Mucosa of descending colon (tissue), 3 donors: Measurements from ENCODE around the gene CELA1. TPM values are rescaled to one million over a fixed set of nuclear protein-coding genes. Genes with fewer than 3 reads are reported as not detected.
A peak's percentile ranks its signal among the peaks of the same experiment; 100 is the strongest.
"Not testable (repeated sequence)": the region's sequence is repeated elsewhere in the genome, so short reads cannot be mapped to it uniquely, and the experiment has no call there.

ENCODE experiments used
- ATAC-seq: fragments of 200-7000 bp; cut with Tn5 transposase; one replicate; pipeline ENCODE4 v1.9.1; 2020; ENCODE audit warnings: mild to moderate bottlenecking, moderate library complexity
- DNase-seq, 3 donors: peaks; one replicate each; pipeline ENCODE4 v3.0.0-alpha.2; 2020
- H3K36me3 ChIP-seq: fragments of 200-600 bp; one replicate; pipeline ENCODE4 v1.8.0; 2021; ENCODE audit warnings: low read depth, mild to moderate bottlenecking
- H3K4me1 ChIP-seq: fragments of 200-600 bp; one replicate; pipeline ENCODE4 v1.8.0; 2021; ENCODE audit warnings: low read depth, mild to moderate bottlenecking
- H3K4me3 ChIP-seq: fragments of 200-600 bp; one replicate; pipeline ENCODE4 v1.8.0; 2021; ENCODE audit warnings: mild to moderate bottlenecking
- H3K9me3 ChIP-seq: fragments of 200-600 bp; one replicate; pipeline ENCODE4 v1.8.0; 2021; ENCODE audit warnings: mild to moderate bottlenecking
- intact Hi-C, 2 donors: fragments of 100-400 bp; cut with DNase I in 1 of 2; cut with micrococcal nuclease in 1 of 2; formaldehyde crosslinking; loops; one replicate each; pipeline versions ENCODE4 v1.11.0 to v1.11.1; 2022; cut with DNase I, micrococcal nuclease
- total RNA-seq, 3 donors: library from RNA; stranded (reverse); fragmentation: NEBNext Ultra II Directional in 2 of 3; extraction: Animal tissue kit (Norgen Biotek cat#: 25700) in 2 of 3; gene quantifications; one replicate each; pipeline versions ENCODE4 v1.2.1 to v1.2.4, GENCODE V29; 2021 to 2023
- TF ChIP-seq, protein P1 (sequence below): fragments of 200-600 bp; IDR thresholded peaks from one replicate; pipeline ENCODE4 v1.8.0; 2022; ENCODE audit warnings: antibody characterized with exemption, mild to moderate bottlenecking
- donor health status: DM: no; HTN: no; CAD: no; lungs with moderate emphysema.
- donor health status: DM: no; HTN: no; CAD: no.
- donor health status: DM: no; HTN: yes; CAD: no.

CELA1 gene
- total RNA-seq, 3 donors from 2014 or later, result not detected

DNA sequence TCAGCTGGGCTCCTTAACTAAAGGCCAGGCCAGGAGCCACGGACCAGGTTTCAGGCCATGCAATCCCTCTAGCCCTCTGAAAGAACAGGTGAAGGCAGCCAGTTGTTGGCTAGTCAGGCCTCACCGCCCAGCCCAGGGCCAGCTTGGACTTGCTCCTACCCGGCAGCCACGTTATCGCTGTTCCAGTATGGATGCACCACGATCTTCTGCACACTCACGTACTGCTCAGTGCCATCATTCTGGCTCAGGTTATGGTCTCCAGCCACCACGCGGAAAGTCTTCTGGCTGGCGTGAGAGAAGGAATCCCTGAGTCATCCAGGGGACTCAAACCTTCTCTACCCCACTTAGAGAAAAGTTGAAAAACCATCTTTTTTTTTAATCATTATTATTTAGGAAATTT lies 4.1 kb downstream of the CELA1 start:
- ATAC-seq, result no peak

DNA sequence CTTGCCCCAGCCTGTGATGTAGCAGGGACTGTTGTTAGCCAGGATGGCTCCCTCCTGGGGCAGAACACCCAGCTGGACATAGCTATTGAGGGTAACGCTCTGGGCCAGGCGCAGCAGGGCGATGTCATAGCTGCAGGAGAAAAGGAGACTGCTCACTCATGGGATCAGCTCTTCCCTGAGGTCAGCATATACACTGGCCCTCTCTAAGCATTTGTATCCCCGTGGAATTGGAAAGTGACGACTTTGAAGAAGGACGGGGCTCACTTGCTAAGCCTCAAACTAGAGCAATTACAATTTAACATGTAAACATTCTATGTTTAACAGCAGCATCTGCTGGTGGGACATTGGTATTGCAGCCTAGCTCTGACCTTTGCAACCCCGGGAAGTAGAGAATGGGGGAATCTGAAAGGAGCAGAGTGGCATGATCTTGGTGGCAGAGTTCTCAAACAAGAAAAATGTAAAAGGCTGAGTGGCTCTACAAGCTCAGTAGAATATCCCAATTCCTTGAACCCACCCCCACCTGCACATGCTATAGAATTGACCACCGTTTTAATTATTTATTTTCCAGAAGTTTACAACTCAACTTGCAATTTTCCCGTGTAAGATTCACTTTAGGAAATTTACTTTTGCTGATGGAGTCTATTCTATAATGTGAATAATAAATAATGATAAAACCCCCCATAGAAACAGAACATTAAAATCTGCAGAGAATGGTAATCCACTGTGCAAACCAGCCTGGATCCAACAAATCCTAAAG lies 5.0 kb downstream of the CELA1 start:
- Histone ChIP-seq H3K4me1 (no peaks in the 10 kb centered on the region), H3K36me3 (no peaks in the 10 kb centered on the region), H3K4me3 (no peak overlapping the region), H3K9me3 (no peaks in the 10 kb centered on the region)
- DNase-seq (peak in 2 of 3 donors; percentile 66 to 90), ATAC-seq (peak; percentile 96)
- intact Hi-C loops, result loop anchor here in 1 of 2 donors (10.0 kb wide), 1 partner anchor 527 kb away; no protein-coding TSS in a partner anchor
- TF ChIP-seq, protein P1, sequence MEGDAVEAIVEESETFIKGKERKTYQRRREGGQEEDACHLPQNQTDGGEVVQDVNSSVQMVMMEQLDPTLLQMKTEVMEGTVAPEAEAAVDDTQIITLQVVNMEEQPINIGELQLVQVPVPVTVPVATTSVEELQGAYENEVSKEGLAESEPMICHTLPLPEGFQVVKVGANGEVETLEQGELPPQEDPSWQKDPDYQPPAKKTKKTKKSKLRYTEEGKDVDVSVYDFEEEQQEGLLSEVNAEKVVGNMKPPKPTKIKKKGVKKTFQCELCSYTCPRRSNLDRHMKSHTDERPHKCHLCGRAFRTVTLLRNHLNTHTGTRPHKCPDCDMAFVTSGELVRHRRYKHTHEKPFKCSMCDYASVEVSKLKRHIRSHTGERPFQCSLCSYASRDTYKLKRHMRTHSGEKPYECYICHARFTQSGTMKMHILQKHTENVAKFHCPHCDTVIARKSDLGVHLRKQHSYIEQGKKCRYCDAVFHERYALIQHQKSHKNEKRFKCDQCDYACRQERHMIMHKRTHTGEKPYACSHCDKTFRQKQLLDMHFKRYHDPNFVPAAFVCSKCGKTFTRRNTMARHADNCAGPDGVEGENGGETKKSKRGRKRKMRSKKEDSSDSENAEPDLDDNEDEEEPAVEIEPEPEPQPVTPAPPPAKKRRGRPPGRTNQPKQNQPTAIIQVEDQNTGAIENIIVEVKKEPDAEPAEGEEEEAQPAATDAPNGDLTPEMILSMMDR, result peak; percentile 91

More for the DNA sequence above, 4.1 kb downstream of the CELA1 start:
- Histone ChIP-seq H3K9me3 (no peaks in the 10 kb centered on the region), H3K36me3 (no peaks in the 10 kb centered on the region), H3K4me1 (no peaks in the 10 kb centered on the region), H3K4me3 (no peak overlapping the region)
- intact Hi-C loops, result loop anchor here in 1 of 2 donors (10.0 kb wide), 1 partner anchor 528 kb away; no protein-coding TSS in a partner anchor
- DNase-seq, result no peak
- TF ChIP-seq, protein P1, result no peak

DNA sequence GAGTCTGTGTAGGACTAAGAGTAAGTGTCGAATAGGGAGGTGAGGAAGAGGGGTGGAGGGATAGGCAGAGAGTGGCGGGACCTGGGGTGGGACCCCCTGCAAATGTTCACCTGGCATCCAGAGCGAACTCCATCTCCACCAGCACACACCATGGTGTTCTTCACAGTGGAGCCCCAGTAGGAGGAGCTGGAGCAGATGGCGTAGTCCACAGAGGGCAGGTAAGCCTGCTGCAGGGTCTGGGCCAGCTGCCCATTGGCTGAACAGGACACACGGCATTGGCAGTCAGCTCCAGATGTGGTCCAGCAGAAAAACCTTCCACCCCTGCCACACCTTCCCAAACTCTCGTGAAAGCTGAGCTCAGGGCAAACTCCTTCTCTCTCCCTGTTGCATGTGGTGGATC lies 6.7 kb downstream of the CELA1 start:
- intact Hi-C loops, result loop anchor here in 1 of 2 donors (10.0 kb wide), 1 partner anchor 525 kb away; no protein-coding TSS in a partner anchor
- ATAC-seq, result no peak

DNA sequence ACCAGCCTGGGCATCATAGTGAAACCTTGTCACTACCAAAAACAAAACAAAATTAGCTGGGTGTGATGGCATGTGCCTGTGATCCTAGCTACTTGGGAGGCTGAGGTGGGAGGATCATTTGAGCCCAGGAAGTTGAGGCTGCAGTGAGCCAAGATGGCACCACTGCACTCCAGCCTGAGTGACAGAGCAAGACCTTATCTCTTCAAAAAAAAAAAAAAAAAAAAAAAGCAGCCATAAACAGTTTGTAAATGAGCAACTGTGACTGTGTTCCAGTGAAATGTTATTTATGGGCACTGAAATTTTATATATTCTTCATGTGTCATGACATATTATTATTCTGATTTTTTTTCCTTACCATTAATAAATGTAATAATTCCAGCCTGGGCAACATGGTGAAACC lies 9.1 kb downstream of the CELA1 start:
- intact Hi-C loops, H3K9me3 ChIP-seq, H3K36me3 ChIP-seq, H3K4me1 ChIP-seq, DNase-seq, H3K4me3 ChIP-seq, ATAC-seq: not testable (repeated sequence)

More for the DNA sequence above, 6.7 kb downstream of the CELA1 start:
- DNase-seq, result no peak
- TF ChIP-seq, protein P1, result no peak
- Histone ChIP-seq H3K9me3 (no peaks in the 10 kb centered on the region), H3K4me1 (no peaks in the 10 kb centered on the region), H3K36me3 (no peaks in the 10 kb centered on the region), H3K4me3 (no peak overlapping the region)

DNA sequence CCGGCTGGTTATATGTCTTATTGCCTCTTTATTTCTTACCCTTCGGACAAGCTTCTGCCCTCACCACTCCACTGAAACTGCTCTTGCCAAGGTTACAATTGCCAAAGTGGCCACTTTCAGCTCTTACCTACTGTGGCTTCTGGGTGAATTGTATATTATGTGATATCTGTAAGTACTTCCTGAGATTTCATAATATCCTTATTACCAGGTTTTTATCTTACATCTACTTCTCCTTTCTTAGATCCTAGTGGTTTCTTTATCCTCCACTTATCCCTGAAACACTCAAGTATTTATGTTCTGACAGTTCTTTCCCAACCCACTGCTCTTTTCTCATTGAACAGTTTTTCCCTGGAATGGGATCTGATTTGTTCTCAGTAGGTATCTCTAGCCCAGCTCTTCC lies 10.5 kb downstream of the CELA1 start:
- intact Hi-C loops, result loop anchor here in 1 of 2 donors (2.0 kb wide), 1 partner anchor 67 kb away; no protein-coding TSS in a partner anchor

More for the DNA sequence above, 10.5 kb downstream of the CELA1 start:
- H3K4me3 ChIP-seq, result no peak overlapping the region
- H3K4me1 ChIP-seq, result peaks cover 9% of the 10 kb centered on the region
- H3K9me3 ChIP-seq, result no peaks in the 10 kb centered on the region
- no peak for ATAC-seq
- DNase-seq, result no peak
- TF ChIP-seq, protein P1, result no peak
- H3K36me3 ChIP-seq, result no peaks in the 10 kb centered on the region
